Thoracic aorta (tissue), 2 donors: ENCODE measurements around the gene BABAM2. TPM values are rescaled to one million over a fixed set of nuclear protein-coding genes. Genes with fewer than 3 reads are reported as not detected.
A peak's percentile ranks its signal among the peaks of the same experiment; 100 is the strongest.

Source experiments
- ATAC-seq: fragments of 150-250 bp; one replicate; pipeline ENCODE4 v1.8.0; 2017; ENCODE audit warnings: low read depth; ENCODE audit not compliant: insufficient number of reproducible peaks, low FRiP score
- DNase-seq: peaks from one replicate; pipeline ENCODE4 v3.0.0-alpha.2; 2020; ENCODE audit warnings: low spot score
- H3K27ac ChIP-seq, 2 donors: fragments of 200-600 bp; sonication (generic); 1 replicate in 1 of 2; 2 replicates in 1 of 2; pipeline ENCODE4 v1.5.1; 2016; ENCODE audit warnings: mild to moderate bottlenecking in 2 of 2, moderate library complexity in 2 of 2
- H3K27me3 ChIP-seq: fragments of 200-600 bp; sonication (generic); replicated peaks from 2 replicates; pipeline ENCODE4 v1.6.0; 2016; ENCODE audit warnings: mild to moderate bottlenecking; ENCODE audit not compliant: insufficient read depth
- H3K36me3 ChIP-seq: fragments of 200-600 bp; sonication (generic); one replicate; pipeline ENCODE4 v1.5.1; 2016
- H3K4me1 ChIP-seq, 2 donors: fragments of 200-600 bp; sonication (generic); 1 replicate in 1 of 2; 2 replicates in 1 of 2; pipeline versions ENCODE4 v1.5.1 to v1.6.0; 2016; ENCODE audit warnings: low read depth in 2 of 2, mild to moderate bottlenecking in 1 of 2; ENCODE audit not compliant: control insufficient read depth in 1 of 2
- H3K4me3 ChIP-seq: fragments of 200-600 bp; sonication (generic); 2 replicates; pipeline ENCODE4 v1.5.1; 2016; ENCODE audit warnings: mild to moderate bottlenecking
- H3K9me3 ChIP-seq: fragments of 200-600 bp; sonication (generic); 2 replicates; pipeline ENCODE4 v1.5.1; 2016
- CTCF ChIP-seq: fragments of 200-600 bp; sonication (generic); IDR thresholded peaks from one replicate; pipeline ENCODE4 v1.5.1; 2019; ENCODE audit warnings: antibody characterized with exemption
- total RNA-seq, 2 donors: library from RNA; depleted of rRNA; stranded (reverse); fragments of >200 nt; gene quantifications; one replicate each; pipeline versions ENCODE4 v1.1.0 to v1.2.3, GENCODE V29; 2016

BABAM2 gene
- total RNA-seq, 2 donors from 2014 or later: 24.7 to 32.8 TPM

DNA sequence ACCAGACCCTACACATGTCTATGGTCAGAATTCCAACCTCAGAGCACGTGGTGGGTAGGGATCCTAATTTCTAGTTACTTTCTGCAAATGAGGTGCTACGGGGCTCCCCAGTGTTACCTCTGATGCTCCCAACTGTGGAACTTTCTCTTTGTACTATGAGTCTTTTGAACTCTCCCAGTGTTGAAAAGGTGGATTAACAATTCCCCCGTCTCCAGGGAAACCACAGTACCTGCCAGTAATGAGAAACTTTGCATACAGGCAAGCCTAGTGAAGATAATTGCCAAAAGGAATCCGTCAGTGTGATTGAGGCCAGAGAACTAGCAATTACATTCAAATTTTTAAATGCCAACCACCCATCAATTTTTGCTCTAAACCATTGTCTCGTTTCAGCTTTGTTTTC, 373.2 kb downstream of the BABAM2 start:
- no peak for TF ChIP-seq CTCF
- Histone ChIP-seq H3K9me3 (no peaks in the 10 kb centered on the region), H3K36me3 (no peaks in the 10 kb centered on the region), H3K4me3 (no peak overlapping the region), H3K27ac (no peak overlapping the region), H3K27me3 (no peaks in the 10 kb centered on the region), H3K4me1 (peaks cover 3 to 9% of the 10 kb centered on the region in 2 donors)
- DNase-seq (no peak), ATAC-seq (no peak)

- no peaks in the 10 kb centered on the region for H3K36me3 ChIP-seq
- no peak overlapping the region for H3K4me3 ChIP-seq
- no peaks in the 10 kb centered on the region for H3K9me3 ChIP-seq
- no peak for ATAC-seq
- TF ChIP-seq CTCF: no peak
- H3K27me3 ChIP-seq: no peaks in the 10 kb centered on the region
- no peak for DNase-seq
- peaks cover 10 to 19% of the 10 kb centered on the region in 2 donors for H3K4me1 ChIP-seq
- H3K27ac ChIP-seq: no peak overlapping the region
These were observed 376.8 kb downstream of the BABAM2 start for GRCh38 chr2:28267282-28267681.

GRCh38 chr2:28268386-28268785, 377.9 kb downstream of the BABAM2 start:
- Histone ChIP-seq H3K9me3 (no peaks in the 10 kb centered on the region), H3K27ac (peak overlapping the region in 1 of 2 donors; percentile 26), H3K4me1 (peaks cover 10 to 19% of the 10 kb centered on the region in 2 donors), H3K36me3 (no peaks in the 10 kb centered on the region), H3K27me3 (no peaks in the 10 kb centered on the region), H3K4me3 (no peak overlapping the region)
- DNase-seq: no peak
- no peak for ATAC-seq
- TF ChIP-seq CTCF: no peak

- Histone ChIP-seq H3K4me3 (no peak overlapping the region), H3K27me3 (no peaks in the 10 kb centered on the region), H3K4me1 (peaks cover 10 to 19% of the 10 kb centered on the region in 2 donors), H3K27ac (peak overlapping the region; percentile 25 to 26), H3K9me3 (no peaks in the 10 kb centered on the region), H3K36me3 (no peaks in the 10 kb centered on the region)
- ATAC-seq: no peak
- DNase-seq: no peak
- TF ChIP-seq CTCF: no peak
These were observed 378.7 kb downstream of the BABAM2 start for GRCh38 chr2:28269019-28269784.

DNA sequence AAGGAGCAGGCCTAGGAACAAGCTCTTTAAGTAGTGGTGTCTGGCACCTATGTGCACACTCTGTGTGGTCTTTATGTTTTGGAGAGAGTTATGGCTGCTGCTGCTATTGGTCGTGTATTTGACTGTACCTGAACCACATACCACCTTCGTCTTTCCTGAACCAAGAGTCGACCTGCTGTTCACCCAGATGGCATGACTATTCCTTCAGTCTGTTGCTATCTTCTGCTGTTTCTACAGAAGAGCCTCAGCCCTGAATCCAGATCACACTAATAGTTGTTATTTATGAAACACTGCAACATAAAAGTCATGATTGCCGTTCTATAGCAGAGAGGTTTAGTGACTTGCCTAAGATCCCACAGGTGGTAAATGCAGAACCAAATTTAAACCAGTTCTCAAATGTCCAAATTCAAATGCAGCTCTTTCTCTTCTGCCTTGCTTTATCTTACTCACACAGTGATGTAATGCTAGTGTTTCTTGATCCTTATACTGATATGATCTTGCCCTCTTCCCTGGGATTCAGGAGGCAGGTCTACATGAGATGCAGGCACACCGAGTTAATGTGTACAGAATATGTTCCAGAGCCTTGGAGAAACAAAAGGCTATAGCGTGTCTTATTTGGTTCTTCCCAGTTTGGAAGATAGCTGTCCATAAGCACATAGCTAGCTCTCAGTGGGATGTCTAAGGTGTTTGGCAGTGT, 380.1 kb downstream of the BABAM2 start:
- ATAC-seq: no peak
- no peak overlapping the region for H3K27ac ChIP-seq

More for the DNA sequence above, 380.1 kb downstream of the BABAM2 start:
- H3K4me3 ChIP-seq: no peak overlapping the region
- no peaks in the 10 kb centered on the region for H3K27me3 ChIP-seq
- no peaks in the 10 kb centered on the region for H3K9me3 ChIP-seq
- no peak for DNase-seq
- peaks cover 19 to 33% of the 10 kb centered on the region in 2 donors for H3K4me1 ChIP-seq
- no peaks in the 10 kb centered on the region for H3K36me3 ChIP-seq
- TF ChIP-seq CTCF: no peak
